Gastroesophageal sphincter (tissue), 3 donors: ENCODE results near the gene TTLL12.

Experiments used
- CTCF ChIP-seq, 4 experiments: fragments of 200-600 bp in 2 of 4; fragments of 450-650 bp in 2 of 4; sonication (generic) in 1 of 4; IDR thresholded peaks; one replicate each; pipeline ENCODE4 v1.5.1; 2017 to 2019; ENCODE audit warnings: antibody characterized with exemption in 4 of 4, mild to moderate bottlenecking in 2 of 4, moderate library complexity in 2 of 4
- EP300 ChIP-seq: sonication (generic); formaldehyde crosslinking; IDR thresholded peaks from one replicate; pipeline ENCODE4 v1.6.1; 2017; ENCODE audit warnings: antibody characterized with exemption, mild to moderate bottlenecking
- POLR2A ChIP-seq, 2 donors: fragments of 450-650 bp; IDR thresholded peaks; one replicate each; pipeline ENCODE4 v1.6.1; 2017; ENCODE audit warnings: antibody characterized with exemption in 2 of 2, mild to moderate bottlenecking in 2 of 2, moderate library complexity in 1 of 2
- POLR2AphosphoS5 ChIP-seq: sonication (generic); formaldehyde crosslinking; IDR thresholded peaks from one replicate; pipeline ENCODE4 v1.6.1; 2017; ENCODE audit warnings: antibody characterized with exemption

GRCh38 chr22:43179911-43180195 lies 7.1 kb downstream of the TTLL12 start:
- TF ChIP-seq CTCF (IDR thresholded peaks at IDR 0.05) (no peak), POLR2AphosphoS5 (no peak), POLR2A (IDR thresholded peaks at IDR 0.05) (no peak), EP300 (no peak)
